Kidney tubule cell (primary cell): ENCODE measurements around the gene PLB1.

Source experiments
- DNase-seq: peaks from one replicate; pipeline ENCODE4 v3.0.0-alpha.2; 2018; ENCODE audit warnings: low spot score

PLB1 gene

GRCh38 chr2:28591711-28592335 lies 96.0 kb downstream of the PLB1 start:
- DNase-seq = no peak

DNA sequence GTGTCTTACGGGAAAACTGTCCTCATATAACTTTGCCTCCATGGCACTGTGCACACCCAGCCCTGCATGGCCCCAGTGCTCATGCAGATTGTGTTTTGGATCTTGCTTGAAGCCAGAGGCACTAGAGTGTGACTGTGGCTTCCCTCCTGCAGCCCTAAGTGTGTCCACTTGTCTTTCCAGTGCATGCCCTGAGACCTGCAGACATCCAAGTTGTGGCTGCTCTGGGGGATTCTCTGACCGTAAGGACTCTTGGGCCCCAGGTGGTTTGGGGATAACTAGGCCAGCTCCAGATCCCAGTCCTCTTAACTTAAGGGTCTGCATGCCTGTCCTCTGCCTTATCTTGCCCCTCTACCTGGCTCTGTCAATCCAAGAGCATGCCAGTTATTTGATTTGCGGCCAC lies 96.6 kb downstream of the PLB1 start:
- DNase-seq = no peak

DNA sequence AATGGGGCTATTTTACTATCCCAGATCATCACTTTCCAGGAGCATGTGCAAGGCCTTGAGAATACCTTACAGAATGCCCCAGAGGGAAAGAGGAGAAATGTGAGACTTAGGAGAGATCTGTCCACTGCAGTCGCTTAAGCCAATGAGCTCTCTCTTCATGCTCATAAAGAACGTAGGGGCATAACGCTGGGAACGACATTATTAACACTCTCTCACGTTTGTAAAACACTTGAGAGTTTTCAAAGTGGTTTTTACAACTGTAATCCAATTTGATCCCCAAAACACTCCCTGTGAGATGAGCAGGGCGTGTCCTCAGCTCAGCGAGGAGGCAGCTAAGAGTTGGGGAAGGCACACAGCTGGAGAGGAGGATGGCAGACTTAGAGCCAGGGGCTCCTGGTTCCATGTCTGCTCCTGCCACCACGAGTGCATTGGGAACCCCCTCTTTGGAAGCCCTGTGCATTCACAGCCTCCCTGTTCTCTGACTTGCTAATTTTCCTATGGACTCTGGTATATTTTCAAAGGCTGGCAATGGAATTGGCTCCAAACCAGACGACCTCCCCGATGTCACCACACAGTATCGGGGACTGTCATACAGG lies 97.4 kb downstream of the PLB1 start:
- DNase-seq = no peak

GRCh38 chr2:28594000-28594331 lies 98.1 kb downstream of the PLB1 start:
- DNase-seq = no peak

DNA sequence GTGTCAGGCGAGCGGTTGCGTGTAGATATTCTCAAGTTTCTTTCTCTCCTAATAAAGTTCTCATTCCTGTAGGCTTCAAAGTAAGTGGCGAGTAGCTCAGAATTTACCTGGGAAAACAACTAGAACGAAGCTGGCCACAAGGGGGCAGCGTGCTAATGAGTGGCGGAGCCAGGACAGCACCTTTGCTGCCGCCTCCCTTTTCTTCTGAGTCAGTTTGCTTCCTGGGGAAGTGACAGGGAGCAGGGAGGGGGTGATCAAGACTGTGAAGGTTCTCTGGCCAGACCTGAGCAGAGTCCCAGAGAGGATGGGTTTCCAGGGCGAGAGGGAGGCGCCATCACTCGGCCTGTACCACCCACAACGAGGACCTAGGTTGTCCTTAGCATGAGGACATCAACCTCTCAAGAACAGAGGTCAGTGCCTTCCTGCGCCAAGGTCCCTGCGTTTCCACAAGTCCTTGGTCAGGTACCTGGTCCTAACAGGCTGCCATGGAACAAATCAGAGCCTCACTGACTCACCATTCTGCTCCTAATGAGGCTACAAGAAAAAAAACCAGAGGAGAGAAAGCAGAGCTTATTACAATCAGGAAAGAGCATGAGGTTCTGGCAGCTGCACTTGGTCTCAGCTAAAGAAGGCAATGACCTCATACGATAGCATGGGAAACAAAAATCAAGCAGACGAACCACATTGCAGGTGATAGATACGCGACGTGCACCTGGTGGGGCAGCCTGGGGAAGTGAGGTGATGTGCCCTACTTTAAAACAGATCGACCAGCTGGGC lies 98.7 kb downstream of the PLB1 start:
- DNase-seq = peak; percentile 97

- DNase-seq = peak; percentile 23
Observed at GRCh38 chr2:28595323-28595722, 99.5 kb downstream of the PLB1 start.

DNA sequence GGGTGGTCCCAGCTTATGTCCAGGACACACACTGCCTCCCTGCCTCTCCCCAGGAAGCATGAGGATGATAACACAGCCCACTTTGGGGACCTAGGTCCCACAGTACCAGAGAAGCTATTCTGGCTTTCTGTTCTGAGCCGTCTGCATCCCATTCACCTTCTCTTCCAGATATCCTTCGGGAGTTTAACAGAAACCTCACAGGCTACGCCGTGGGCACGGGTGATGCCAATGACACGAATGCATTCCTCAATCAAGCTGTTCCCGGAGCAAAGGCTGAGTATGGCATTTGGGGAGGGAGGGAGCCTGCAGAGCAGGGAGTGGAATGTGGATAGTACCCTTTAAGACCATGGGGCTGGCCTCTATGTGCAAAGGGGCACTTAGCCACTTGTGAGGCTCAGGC lies 102.6 kb downstream of the PLB1 start:
- no peak for DNase-seq

- DNase-seq = no peak
Observed at GRCh38 chr2:28600181-28600580, 104.3 kb downstream of the PLB1 start.

GRCh38 chr2:28601616-28602015 lies 105.8 kb downstream of the PLB1 start:
- no peak for DNase-seq

DNA sequence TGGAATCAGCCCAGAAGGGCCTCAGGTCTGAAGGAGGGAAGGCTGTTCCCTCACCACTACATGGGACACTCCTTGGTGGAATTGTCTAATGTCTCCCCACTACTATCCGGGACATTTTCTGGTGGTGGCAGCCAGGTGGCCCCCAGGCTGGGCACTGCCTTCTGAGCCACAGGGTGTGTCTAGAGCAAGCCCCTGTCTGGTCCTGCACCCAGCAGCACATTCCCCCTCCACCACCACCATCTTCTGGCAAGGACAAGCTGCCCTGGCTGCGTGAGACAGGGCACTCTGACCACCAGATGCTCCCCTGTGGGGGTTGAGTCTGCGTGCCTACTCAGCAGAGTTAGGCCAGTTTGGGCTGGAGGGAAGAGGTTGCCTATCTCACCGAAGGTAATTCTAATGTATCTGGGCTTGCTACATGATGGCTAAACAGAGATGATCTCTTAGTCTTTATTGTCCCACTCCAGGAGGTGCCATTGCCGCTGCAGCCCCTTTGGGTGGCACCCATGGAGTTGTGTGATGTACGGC lies 106.3 kb downstream of the PLB1 start:
- DNase-seq = no peak

GRCh38 chr2:28602751-28603639 lies 107.1 kb downstream of the PLB1 start:
- no peak for DNase-seq

GRCh38 chr2:28603821-28604220 lies 108.0 kb downstream of the PLB1 start:
- DNase-seq = no peak

DNA sequence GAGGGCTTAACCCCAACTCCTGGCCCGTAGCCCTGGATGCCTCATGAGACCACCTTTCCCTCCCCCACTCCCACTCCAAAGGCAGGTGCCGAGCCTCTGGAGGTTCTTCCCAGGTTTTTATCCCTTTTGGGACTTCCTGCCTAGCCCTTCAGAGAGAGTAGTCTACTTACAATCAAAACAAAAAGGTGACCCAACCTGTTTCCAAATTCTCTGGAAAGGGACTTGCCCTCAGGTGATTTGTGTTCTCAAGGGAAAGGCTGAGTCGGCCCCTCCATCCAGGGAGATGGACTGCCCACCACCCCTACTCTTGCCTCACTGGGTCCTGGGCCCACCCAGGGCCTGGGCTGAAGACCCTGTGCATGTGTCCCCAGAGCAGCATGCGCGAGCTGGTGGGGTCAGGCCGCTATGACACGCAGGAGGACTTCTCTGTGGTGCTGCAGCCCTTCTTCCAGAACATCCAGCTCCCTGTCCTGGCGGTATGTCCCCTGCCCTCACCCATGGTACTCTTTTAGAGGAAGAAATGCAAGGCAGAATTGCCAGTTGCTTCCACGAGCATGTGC lies 108.5 kb downstream of the PLB1 start:
- no peak for DNase-seq

DNA sequence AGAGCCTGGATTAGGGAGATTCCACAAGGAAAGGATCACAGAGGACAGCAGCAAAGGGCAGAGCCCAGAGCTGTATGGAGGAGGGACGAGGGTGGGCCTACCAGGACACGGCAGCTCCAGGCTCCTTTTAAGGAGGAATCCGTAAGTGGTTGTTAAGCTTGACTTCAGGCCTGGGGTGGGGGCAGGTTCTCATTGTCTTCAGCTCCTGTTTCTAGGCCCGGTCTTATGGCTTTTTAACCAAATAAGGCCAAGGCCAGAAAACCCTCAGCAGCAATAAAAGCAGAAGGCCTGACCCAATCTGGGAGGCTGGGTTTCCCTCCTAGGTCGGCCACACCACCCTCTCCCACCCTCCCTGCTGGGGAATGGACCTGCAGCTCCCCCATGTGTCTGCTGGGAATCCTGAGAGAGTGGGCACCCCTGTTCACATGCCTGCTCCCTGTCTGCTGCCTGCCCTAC lies 111.2 kb downstream of the PLB1 start:
- DNase-seq = no peak

- DNase-seq = no peak
Observed at GRCh38 chr2:28607730-28608499, 112.1 kb downstream of the PLB1 start.

DNA sequence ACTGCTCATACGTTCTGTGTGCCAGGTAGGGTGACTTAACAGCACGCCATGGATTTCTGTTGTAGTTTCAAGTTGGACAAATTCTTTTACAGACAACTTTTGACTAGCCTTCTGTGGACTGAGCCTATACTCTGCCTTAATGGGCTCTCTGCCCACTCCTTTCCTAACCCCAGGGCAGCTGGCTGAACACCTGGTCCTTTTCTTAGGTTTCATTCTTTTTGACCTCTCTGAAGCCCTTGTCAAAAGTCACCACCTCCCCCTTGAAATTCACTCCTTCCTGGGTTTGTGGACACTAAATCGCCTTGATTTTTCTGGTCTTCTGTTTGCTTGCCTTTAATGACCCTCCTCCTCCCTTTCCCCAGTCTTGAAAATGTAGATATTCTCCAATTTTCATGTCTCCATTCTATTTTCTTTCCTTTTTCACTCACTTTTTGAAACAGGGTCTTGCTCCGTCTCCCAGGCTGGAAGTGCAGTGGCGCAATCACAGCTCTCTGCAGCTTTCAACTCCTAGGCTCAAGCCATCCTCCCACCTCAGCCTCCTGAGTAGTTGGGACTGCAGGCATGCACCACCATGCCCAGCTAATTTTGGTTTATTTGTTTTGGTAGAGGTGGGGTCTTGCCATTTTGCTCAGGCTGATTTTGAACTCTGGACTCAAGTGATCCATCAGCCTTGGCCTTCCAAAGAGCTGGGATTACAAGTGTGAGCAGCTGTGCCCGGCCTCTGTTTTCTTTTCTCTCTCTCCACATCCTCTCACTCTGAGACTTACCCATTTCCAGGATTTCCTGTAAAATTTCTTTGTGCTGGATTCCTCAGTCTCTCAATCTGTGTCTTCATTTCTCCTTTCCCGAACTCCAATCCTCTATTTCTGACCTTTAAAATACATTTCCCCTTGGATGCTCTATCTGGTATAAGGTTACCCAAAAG lies 112.9 kb downstream of the PLB1 start:
- no peak for DNase-seq

DNA sequence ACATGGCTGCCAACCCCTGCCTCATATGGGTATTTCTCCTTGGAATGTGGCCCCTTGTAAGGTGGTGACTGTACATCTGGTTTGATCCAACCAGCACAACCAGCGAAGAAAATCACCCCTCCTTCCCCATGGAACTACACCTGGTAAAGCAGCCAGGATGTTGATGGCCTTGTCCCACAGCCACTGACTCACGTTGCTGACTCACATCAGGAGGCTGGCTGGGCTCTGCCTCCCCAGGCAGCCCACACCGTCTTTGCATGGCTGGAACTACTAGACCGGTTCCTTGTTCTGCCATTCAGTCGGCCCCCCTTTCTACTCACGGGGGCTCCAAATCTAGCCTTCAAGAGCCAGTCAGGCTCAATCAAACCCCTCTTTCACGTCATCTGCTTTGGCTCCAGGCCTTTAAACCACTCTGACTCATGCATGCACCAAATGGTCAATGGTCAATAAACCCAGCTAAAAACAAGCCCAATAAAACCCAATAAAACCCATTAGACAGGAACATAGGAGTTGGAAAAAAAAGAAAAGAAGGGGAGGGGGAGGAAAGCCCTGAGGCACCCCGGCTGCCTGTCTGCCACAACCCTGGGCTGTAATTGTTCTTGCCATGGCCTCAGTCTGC lies 114.8 kb downstream of the PLB1 start:
- DNase-seq = peak; percentile 100

GRCh38 chr2:28612131-28612812 lies 116.4 kb downstream of the PLB1 start:
- DNase-seq = peak; percentile 74

DNA sequence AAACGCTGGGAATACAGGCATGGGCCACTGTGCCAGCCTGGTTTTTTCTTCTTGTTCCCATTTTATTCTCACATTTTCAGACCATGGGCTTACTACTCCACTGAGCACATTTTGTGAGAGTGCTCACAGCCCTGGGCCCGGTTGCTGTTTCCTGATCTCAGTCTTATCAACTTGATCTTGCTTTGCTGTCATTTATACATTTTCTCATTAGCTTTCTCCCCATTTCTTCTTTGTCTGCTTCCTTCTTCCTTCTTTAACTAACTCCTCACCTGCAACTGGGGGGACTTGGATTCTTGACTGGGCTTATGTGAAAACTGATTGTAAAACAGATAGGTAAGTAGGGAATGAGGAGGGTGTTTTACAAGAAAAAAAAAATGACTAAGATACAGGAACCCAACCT lies 117.3 kb downstream of the PLB1 start:
- peak; percentile 54 for DNase-seq
